MCF 10A (cell line): ENCODE measurements around the gene PTPN11. TPM values are rescaled to one million over a fixed set of nuclear protein-coding genes. Genes with fewer than 3 reads are reported as not detected.

ENCODE experiments used
- BruUV-seq: library from RNA; stranded (reverse); fragments of 400-500 nt; replicated peaks from 2 replicates; lab custom pipeline; 2021; lab: Mats Ljungman, UMichigan
- CTCF ChIA-PET: fragments of 300-600 bp; sonication (Branson Sonifier 250); formaldehyde crosslinking; extraction: SDS; loops from one replicate; lab custom pipeline; 2021; ENCODE audit warnings: antibody characterized with exemption, inconsistent platforms; lab: Yijun Ruan, JAX
- POLR2A ChIA-PET: fragments of 300-600, 350-650 bp; sonication (Branson Sonifier 250); formaldehyde crosslinking; extraction: SDS; loops from one replicate; lab custom pipeline; 2020; ENCODE audit warnings: antibody characterized with exemption, inconsistent platforms; lab: Yijun Ruan, JAX
- DNase-seq: peaks from one replicate; pipeline ENCODE4 v3.0.0-alpha.2; 2018; ENCODE audit not compliant: unreplicated experiment
- H3K27ac Mint-ChIP-seq: one replicate; pipeline ENCODE4 v1.8.0; 2022; ENCODE audit warnings: mild to moderate bottlenecking, low read depth, mixed read lengths; ENCODE audit not compliant: unreplicated experiment
- H3K27me3 Mint-ChIP-seq: one replicate; pipeline ENCODE4 v1.8.0; 2022; ENCODE audit warnings: mixed read lengths; ENCODE audit not compliant: insufficient read depth, unreplicated experiment
- H3K36me3 Mint-ChIP-seq: one replicate; pipeline ENCODE4 v1.8.0; 2022; ENCODE audit warnings: mild to moderate bottlenecking, moderate library complexity, mixed read lengths; ENCODE audit not compliant: insufficient read depth, unreplicated experiment
- H3K4me1 Mint-ChIP-seq: one replicate; pipeline ENCODE4 v1.8.0; 2022; ENCODE audit warnings: mixed read lengths; ENCODE audit not compliant: insufficient read depth, unreplicated experiment
- H3K4me3 Mint-ChIP-seq: one replicate; pipeline ENCODE4 v1.8.0; 2022; ENCODE audit warnings: mild to moderate bottlenecking, moderate library complexity, mixed read lengths; ENCODE audit not compliant: unreplicated experiment
- H3K9me3 Mint-ChIP-seq: one replicate; pipeline ENCODE4 v1.8.0; 2022; ENCODE audit warnings: mixed read lengths; ENCODE audit not compliant: unreplicated experiment
- intact Hi-C: fragments of 100-400 bp; cut with micrococcal nuclease; formaldehyde crosslinking; loops from 2 replicates; pipeline ENCODE4 v1.14.1; 2022
- total RNA-seq: library from RNA; stranded (reverse); gene quantifications from 2 replicates; pipeline ENCODE4 v1.2.3, GENCODE V29; 2022
- TF ChIP-seq, protein P1 (sequence below): fragments of 200-600 bp; IDR thresholded peaks from one replicate; pipeline ENCODE4 v1.8.0; 2022; ENCODE audit warnings: antibody characterized with exemption, mild to moderate bottlenecking; ENCODE audit not compliant: unreplicated experiment

Gene PTPN11
- total RNA-seq, 1 experiment from 2014 or later = 164 TPM

DNA sequence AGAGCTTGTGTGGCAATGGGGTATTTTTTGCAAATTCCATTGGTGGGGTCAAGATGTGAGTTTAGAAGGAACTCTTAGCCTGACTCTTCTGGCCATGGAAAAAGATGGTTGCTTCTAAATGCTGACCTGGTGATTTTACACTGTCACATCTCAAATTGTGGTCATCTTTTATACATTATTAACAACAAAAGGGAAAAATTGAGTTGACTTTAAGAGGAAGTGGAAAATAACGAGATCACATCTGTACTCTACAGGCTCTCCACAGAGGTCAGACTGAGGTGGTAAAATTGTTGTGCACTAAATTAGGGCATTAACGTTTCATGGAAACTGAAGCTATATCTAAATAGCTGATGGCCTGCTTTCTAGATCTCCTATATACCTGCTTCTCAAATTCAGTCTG lies 44.7 kb downstream of the PTPN11 start:
- no TSS peak for BruUV-seq
- Mint-ChIP-seq H3K4me3 (no peak overlapping the region), H3K27me3 (no peaks in the 10 kb centered on the region), H3K4me1 (no peaks in the 10 kb centered on the region), H3K27ac (no peak overlapping the region), H3K9me3 (no peaks in the 10 kb centered on the region), H3K36me3 (peaks cover 52% of the 10 kb centered on the region)
- intact Hi-C loops = no loop called here
- ChIA-PET CTCF (no interaction called here), POLR2A (interaction anchor here (0.7 kb wide), 1 partner anchor 142 kb away, joined by 3 read pairs; no protein-coding TSS in a partner anchor)
- TF ChIP-seq, protein P1, sequence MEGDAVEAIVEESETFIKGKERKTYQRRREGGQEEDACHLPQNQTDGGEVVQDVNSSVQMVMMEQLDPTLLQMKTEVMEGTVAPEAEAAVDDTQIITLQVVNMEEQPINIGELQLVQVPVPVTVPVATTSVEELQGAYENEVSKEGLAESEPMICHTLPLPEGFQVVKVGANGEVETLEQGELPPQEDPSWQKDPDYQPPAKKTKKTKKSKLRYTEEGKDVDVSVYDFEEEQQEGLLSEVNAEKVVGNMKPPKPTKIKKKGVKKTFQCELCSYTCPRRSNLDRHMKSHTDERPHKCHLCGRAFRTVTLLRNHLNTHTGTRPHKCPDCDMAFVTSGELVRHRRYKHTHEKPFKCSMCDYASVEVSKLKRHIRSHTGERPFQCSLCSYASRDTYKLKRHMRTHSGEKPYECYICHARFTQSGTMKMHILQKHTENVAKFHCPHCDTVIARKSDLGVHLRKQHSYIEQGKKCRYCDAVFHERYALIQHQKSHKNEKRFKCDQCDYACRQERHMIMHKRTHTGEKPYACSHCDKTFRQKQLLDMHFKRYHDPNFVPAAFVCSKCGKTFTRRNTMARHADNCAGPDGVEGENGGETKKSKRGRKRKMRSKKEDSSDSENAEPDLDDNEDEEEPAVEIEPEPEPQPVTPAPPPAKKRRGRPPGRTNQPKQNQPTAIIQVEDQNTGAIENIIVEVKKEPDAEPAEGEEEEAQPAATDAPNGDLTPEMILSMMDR = no peak
- no peak for DNase-seq

DNA sequence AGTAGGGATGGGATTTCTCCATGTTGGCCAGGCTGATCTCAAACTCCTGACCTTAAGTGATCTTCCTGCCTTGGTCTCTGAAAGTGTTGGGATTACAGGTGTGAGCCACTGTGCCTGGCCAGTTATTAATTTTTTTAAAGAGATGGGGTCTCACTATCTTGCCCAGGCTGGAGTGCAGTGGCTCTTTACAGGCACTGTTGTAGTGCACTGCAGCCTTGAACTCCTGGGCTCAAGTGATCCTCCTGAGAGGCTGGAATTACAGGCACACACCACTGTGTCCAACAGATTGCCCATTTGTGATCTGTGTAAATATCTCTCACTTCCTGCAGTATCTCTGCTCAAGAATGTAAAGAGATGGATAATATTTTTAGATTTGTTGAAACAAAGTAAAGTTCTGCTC lies 45.9 kb downstream of the PTPN11 start:
- DNase-seq = no peak
- TF ChIP-seq, protein P1 = no peak
- no peaks in the 10 kb centered on the region for H3K9me3 Mint-ChIP-seq
- BruUV-seq = no TSS peak
- ChIA-PET POLR2A (no interaction called here), CTCF (interaction anchor here (0.6 kb wide), 2 partner anchors 199 to 567 kb away, joined by 3 read pairs; no protein-coding TSS in a partner anchor)
- intact Hi-C loops = no loop called here
- no peak overlapping the region for H3K27ac Mint-ChIP-seq
- peaks cover 47% of the 10 kb centered on the region for H3K36me3 Mint-ChIP-seq
- no peak overlapping the region for H3K4me3 Mint-ChIP-seq
- H3K4me1 Mint-ChIP-seq = no peaks in the 10 kb centered on the region
- H3K27me3 Mint-ChIP-seq = no peaks in the 10 kb centered on the region

DNA sequence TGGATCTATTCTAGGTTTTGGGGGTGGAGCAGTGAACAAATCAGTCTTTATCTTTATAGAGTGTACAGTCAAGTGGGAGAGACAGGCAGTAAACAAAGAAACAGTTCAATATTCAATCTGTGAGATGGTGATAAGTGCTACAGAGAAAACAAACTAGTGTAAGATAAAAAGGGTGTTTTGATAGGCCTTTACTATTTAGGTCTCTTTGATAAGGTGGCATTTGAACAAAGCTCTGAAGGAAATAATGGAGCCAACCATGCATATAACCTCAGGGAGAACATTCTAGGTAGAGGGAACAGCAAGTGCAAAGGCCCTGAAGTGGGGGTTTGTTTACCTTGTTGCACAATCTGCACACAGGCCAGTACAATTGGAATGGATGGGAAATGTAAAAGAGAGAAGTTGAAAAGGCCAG lies 47.3 kb downstream of the PTPN11 start:
- Mint-ChIP-seq H3K4me1 (peaks cover under 1% of the 10 kb centered on the region), H3K27ac (no peak overlapping the region)

DNA sequence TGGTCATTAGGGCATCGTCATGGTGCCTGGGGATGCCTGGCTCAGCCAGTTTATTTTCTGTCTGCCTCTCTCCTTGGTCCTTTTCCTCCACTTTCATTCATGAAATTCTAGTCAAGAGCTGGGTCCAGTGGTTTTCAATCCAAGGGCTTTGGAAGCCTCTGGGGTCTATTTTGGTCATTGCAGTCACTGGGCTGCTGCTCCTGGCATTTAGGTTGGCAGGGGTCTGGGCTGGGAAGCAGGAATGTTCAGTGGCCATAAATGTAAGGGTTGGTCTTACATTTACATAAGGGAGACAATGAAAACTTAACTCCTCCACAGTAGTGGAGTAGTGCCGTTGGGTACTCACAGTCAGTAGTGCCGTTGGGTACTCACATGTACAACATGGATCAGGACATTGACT lies 48.1 kb downstream of the PTPN11 start:
- peaks cover 5% of the 10 kb centered on the region for H3K4me1 Mint-ChIP-seq
- CTCF ChIA-PET = no interaction called here
- no peaks in the 10 kb centered on the region for H3K9me3 Mint-ChIP-seq
- intact Hi-C loops = no loop called here
- no peak overlapping the region for H3K4me3 Mint-ChIP-seq
- no peaks in the 10 kb centered on the region for H3K27me3 Mint-ChIP-seq
- peaks cover 49% of the 10 kb centered on the region for H3K36me3 Mint-ChIP-seq
- BruUV-seq = no TSS peak
- POLR2A ChIA-PET = no interaction called here
- TF ChIP-seq, protein P1 = no peak
- no peak for DNase-seq
- H3K27ac Mint-ChIP-seq = no peak overlapping the region

More for the DNA sequence above, 47.3 kb downstream of the PTPN11 start:
- H3K4me3 Mint-ChIP-seq = no peak overlapping the region
- ChIA-PET POLR2A (no interaction called here), CTCF (no interaction called here)
- no peaks in the 10 kb centered on the region for H3K27me3 Mint-ChIP-seq
- BruUV-seq = no TSS peak
- intact Hi-C loops = no loop called here
- H3K9me3 Mint-ChIP-seq = no peaks in the 10 kb centered on the region
- H3K36me3 Mint-ChIP-seq = peaks cover 45% of the 10 kb centered on the region
- TF ChIP-seq, protein P1 = no peak
- no peak for DNase-seq
